GM21526 (cell line): ENCODE results near the gene GNB1L.
"Not testable (repeated sequence)": the region's sequence is repeated elsewhere in the genome, so short reads cannot be mapped to it uniquely, and the experiment has no call there.

Source experiments
- ATAC-seq: cut with Tn5 transposase; IDR thresholded peaks from one replicate; pipeline ENCODE4 v1.9.1; 2021; ENCODE audit warnings: moderate library complexity; ENCODE audit not compliant: unreplicated experiment, low FRiP score

GNB1L gene

DNA sequence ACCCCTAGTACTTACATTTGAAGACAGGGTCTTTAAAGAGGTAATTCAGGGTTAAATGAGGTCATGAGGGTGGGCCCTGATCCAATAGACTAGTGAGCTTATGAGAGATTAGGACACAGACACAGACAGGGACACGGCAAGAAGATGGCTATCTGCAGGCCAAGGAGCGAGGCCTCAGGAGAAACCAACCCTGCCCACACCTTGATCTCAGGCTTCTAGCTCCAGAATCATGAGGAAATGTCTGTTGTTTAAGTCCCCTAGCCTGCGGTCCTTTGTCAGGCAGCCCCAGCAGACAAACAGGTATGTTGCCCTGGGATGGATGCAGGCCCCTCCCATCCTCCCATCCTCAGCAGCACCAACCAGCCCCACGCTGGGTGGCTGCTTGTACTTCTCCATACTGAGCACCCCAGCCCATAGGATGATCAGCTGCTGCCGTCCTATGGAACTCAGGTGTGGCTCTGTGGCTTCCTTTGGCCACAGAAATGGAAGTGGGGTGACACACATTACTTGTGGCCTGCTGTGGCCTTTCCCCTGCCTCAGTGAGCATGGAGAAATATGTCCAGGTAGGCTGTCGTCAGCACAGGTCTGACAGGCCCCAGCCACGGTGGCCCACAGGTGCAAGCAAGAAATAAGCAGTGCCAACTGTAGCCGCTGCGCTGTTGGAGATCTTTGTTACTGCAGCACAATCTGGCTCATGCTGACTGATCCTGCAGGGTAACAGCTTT is 7.9 kb downstream of the GNB1L start:
- no peak for ATAC-seq

DNA sequence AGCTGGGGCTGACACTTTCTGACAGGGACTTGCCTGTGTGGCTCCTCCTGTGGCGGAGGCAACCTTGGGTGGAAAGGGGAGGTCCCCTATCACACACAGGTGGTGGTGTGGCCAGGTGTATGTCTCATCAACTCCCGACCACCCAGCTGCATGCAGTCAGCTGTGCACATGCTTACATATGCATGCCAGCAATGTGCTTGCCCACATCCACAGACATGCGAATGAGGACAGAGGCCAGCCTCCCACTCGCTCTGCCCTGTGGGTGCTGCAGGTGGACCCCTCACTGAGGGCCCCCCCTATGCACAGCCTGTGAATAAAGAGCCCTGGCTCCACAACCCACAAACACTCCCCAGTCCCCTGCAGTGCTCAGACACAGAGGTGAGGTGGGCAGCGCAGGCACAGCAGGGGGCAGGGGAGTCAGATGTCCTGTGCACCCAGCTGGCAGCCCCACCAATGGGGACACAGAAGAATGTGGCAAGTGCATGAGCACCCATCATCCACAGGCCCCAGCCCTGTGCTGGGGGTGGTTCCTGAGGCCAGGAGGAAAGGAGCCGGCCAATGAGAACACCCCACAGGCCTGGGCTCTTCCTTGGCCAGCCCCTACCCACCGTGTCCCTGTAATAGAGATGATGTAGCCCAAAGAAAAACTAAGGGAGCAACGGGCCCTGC is 9.5 kb downstream of the GNB1L start:
- no peak for ATAC-seq

GRCh38 chr22:19844377-19845053 is 10.2 kb downstream of the GNB1L start:
- no peak for ATAC-seq

GRCh38 chr22:19843857-19844376 is 10.8 kb downstream of the GNB1L start:
- ATAC-seq = no peak

DNA sequence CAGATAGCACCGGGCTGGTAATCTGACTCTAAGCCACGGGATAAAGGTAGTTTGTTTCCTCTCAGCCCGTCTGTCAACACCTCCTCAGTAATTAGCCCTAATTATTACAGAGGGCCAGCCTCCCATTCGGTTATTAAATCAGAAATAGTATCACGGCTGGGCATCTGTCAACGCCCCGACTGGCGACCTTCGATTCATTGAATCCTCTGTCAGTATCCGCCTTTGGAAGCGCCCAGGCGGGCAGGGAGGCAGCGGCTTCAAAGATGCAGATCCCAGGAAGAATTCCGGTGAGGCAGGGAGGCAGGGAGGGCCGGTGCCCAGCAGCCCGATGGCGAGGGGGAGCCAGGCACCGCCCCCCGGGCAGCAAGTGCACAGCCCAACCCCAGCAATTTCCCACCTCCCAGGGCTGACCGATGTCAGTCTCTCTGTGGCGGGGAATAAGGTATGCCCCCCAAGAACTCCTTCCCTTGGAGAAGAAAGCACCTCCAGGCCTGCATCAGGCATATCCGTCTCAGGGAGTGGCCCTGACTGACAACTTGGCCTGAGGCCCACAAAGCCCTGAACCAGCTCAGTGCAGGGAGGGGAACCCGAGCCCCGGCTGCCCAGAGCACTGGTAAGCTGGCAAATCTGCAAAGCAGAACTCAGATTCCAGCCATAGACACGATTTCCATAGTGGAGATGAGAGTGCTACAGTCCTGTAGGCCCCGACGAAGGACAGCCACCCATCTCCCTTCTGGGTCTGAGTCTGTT is 11.4 kb downstream of the GNB1L start:
- no peak for ATAC-seq

GRCh38 chr22:19842393-19843106 is 12.1 kb downstream of the GNB1L start:
- ATAC-seq = no peak

DNA sequence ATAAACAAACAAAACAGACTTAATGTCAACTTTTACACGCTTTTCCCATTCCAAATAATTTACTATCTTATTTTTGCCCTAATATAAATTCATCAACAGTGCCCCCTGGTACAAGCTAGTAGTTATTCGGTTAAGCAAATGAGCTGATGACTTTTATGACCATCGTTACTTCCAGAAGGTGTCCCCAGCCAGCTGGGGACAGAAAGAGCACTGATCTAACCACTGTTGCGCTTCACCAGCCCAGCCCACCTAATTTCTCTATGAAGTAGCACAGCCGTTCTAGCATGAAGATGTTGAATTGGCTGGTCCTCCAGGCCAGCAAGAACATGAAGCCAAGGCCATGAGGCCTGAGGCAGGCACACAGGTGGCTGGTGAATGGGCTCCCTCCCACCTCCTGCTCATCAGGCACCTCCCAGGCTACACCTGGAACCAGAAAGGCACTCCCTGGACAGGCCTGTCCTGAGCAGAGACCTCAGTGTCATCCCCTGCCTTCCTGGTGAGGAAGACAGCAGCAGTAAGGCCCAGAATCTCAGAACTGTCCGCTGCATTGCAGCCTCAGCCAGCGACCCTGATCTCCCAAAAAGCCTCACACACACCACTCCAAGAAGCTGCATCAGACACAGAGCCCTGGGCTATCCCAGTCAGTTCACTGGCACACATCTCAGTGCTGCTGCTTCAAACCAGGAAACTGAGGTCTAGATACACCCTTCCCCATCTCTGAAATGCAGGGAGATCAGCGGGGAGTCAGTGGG is 12.9 kb downstream of the GNB1L start:
- ATAC-seq = no peak

- no peak for ATAC-seq
Observed at GRCh38 chr22:19840955-19841640, 13.6 kb downstream of the GNB1L start.

DNA sequence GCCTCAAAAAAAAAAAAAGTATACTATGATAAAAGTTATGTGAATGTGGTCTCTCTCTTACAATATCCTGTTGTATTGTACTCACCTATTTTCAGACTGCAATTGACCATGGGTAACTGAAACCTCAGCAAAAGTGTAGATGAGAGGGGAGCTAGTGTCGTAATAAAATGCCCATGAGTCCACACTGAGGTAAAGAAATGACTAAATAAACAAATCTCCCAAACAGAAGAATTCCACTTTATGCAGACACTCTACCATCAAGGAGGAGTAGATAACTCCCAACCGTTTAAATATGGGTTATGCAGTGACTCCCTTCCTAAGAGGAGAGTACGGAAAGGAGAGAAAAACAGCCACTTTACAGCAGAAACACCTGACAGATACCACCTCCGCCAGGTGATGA is 14.6 kb downstream of the GNB1L start:
- no peak for ATAC-seq

GRCh38 chr22:19837915-19838314 is 16.8 kb downstream of the GNB1L start:
- no peak for ATAC-seq

- no peak for ATAC-seq
Observed at GRCh38 chr22:19836512-19836911, 18.2 kb downstream of the GNB1L start.

DNA sequence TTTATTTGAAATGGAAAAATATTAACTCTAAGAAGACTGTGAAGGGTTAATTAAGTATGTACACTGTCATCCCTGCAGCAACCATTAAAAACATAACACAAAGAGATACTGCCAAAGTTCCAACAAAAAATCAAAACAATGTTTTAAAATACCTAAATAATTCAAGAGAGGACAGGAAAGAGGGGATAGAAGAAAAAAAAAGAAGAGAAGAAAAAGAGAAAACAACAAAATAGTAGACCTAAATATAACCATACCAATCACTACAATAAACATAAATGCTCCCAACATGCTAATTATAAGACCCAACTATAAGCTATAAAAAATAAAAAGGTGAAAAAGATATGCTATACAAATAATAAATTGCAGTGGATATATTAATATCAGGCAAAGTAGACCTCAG is 20.1 kb downstream of the GNB1L start:
- ATAC-seq = no peak

DNA sequence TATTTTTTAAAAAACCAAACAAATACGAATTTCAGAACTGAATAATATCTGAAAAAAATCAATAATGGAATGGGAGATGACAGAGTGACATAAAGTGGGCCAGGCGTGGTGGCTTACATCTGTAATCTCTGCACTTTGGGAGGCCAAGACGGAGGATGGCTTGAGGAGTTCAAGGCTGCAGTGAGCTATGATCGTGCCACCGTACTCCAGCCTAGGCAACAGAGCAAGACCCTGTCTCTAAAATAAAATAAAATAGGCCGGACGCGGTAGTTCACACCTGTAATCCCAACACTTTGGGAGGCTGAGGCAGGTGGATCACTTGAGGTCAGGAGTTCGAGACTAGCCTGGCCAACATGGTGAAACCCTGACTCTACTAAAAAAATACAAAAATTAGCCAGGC is 21.3 kb downstream of the GNB1L start:
- not testable (repeated sequence) for ATAC-seq

DNA sequence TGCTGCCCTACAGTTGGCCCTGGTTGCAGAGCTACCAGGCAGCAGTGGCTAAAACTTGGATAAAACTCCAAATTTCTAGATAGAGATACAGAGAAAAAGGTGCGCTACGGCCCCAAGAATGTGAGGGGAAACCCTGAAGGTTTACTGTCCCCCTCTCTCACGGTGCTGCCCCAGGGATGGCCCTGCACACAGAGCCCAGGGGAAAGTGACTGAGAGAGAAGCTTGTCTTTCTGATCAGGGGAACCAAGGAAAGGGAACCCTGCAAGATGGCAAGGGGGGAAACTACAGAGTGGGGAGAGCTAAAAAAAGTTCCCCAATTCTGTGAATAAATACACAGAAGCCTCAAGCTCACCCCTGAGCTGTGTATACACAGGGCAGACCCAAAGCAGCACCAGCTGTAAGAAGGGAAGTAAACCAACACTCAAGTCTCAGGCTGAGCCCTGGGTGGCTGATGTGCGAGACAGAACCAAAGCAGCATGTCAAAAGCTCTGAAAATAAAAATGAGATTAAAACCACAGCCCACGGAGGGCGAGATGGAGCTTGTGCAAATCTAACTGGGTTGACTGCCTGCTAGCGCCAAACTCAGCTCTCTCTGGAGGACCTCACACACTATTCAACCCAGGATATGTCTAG is 22.1 kb downstream of the GNB1L start:
- no peak for ATAC-seq

DNA sequence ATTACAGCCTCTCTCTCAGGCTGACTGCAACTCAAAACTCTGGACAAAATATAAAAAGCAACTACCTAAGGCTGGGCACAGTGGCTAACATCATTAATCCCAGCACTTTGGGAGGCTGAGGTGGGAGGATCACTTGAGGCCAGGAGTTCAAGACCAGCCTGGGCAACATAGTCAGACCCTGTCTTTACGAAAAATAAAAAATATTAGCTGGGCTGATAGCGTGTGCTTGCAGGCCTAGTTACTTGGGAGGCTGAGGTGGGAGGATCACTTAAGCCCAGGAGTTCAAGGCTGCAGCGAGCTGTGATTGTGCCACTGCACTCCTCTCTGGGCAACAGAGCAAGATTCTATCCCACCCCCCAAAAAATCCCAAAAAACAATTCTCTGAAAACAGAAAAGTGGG is 22.7 kb downstream of the GNB1L start:
- not testable (repeated sequence) for ATAC-seq

- no peak for ATAC-seq
Observed at GRCh38 chr22:19831016-19831415, 23.7 kb downstream of the GNB1L start.

DNA sequence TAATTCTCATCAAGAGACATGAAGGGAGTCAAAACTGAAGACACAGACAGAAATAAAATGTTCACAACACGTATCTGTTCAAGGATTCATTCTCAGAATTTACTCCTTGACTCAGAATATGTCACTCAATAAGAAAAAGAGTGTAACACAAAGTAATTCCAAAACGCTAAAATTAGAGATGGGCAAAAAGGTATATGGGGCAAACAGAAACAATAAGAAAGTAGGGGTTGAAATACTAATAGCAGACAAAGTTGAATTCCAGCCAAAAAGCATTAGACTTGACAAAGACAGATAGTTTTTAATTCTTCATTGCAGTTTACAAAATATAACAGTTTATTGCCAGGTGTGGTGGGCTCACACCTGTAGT is 26.7 kb downstream of the GNB1L start:
- no peak for ATAC-seq

DNA sequence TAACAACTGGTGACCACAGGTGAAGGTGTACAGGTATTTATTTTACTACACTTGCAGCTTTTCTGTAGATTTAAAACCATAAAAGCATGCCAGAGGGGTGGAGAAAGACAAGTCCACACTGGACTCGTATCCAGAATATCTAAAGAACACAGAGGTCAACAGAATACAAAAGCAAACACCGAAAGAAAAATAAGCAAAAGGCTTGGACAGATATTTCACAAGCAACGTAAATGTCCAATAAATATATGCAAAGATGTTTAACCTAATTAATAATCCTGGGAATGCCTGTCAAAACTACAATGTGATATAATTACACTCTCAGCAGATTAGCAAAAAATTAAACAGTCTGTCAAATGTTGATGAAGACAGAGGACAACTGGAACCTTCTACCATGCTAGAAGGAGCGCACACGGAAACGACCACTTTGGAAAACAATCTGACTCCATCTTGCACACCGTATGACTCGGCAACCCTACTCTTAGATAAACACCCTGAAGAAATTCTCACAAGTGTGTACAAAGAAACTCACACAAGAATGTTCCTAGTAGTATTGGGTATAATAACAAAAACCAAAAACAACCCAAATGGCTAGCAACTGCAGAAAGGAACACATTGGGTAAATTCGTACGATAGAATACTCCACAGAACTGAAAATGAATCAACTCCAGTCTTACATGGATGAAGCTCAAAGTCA is 27.2 kb downstream of the GNB1L start:
- ATAC-seq = no peak
